HEK293T (cell line): ENCODE results near the gene KRTAP10-8.

ENCODE experiments used
- BHLHE40 ChIP-seq: fragments of 450-650 bp; IDR thresholded peaks from 2 replicates; pipeline ENCODE4 v1.6.1; 2016; ENCODE audit warnings: mild to moderate bottlenecking, moderate library complexity, borderline replicate concordance
- LEF1 ChIP-seq: fragments of 450-650 bp; IDR thresholded peaks from 2 replicates; pipeline ENCODE4 v1.6.1; 2017; ENCODE audit warnings: mild to moderate bottlenecking, borderline replicate concordance

GRCh38 chr21:44630440-44630839 lies 18.6 kb downstream of the KRTAP10-8 start:
- TF ChIP-seq LEF1 (no peak), BHLHE40 (no peak)
